CD4-positive, alpha-beta memory T cell (primary cell): Measurements from ENCODE around the gene DACT2. TPM values are rescaled to one million over a fixed set of nuclear protein-coding genes. Genes with fewer than 3 reads are reported as not detected.
"Not testable (repeated sequence)": the region's sequence is repeated elsewhere in the genome, so short reads cannot be mapped to it uniquely, and the experiment has no call there.

Source experiments
- CTCF ChIA-PET: fragments of 350-600 bp; sonication (Branson Sonifier 250); formaldehyde crosslinking; loops from one replicate; lab custom pipeline; 2021; ENCODE audit warnings: inconsistent platforms; ENCODE audit not compliant: partially characterized antibody; lab: Charles Lee
- POLR2A ChIA-PET: fragments of 350-600 bp; sonication (Branson Sonifier 250); formaldehyde crosslinking; loops from one replicate; lab custom pipeline; 2021; ENCODE audit not compliant: partially characterized antibody; lab: Charles Lee
- DNase-seq, 5 donors: peaks; one replicate each; pipeline versions ENCODE4 v3.0.0 to v3.0.0-alpha.2; 2020 to 2022; ENCODE audit warnings: mixed read lengths in 1 of 5
- H3K27ac ChIP-seq: one replicate; pipeline ENCODE4 v1.7.0; 2013; ENCODE audit warnings: low read depth, low read length
- H3K27me3 ChIP-seq: 2 replicates; pipeline ENCODE4 v1.7.0; 2013; ENCODE audit warnings: mild to moderate bottlenecking, low read length, moderate library complexity; ENCODE audit not compliant: insufficient read depth
- H3K36me3 ChIP-seq: 2 replicates; pipeline ENCODE4 v1.7.0; 2013; ENCODE audit warnings: mild to moderate bottlenecking, low read length, moderate library complexity; ENCODE audit not compliant: insufficient read depth
- H3K4me1 ChIP-seq: 2 replicates; pipeline ENCODE4 v1.7.0; 2013; ENCODE audit warnings: mild to moderate bottlenecking, low read length, moderate library complexity; ENCODE audit not compliant: insufficient read depth
- H3K4me3 ChIP-seq, 2 donors: one replicate each; pipeline ENCODE4 v1.7.0; 2013; ENCODE audit warnings: low read length in 2 of 2, mild to moderate bottlenecking in 1 of 2
- H3K9me3 ChIP-seq, 2 donors: one replicate each; pipeline ENCODE4 v1.7.0; 2013; ENCODE audit warnings: low read length in 2 of 2, control low read depth in 1 of 2; ENCODE audit not compliant: control insufficient read depth in 1 of 2
- H3K27ac Mint-ChIP-seq, 7 donors: one replicate each; pipeline ENCODE4 v1.8.0; 2020 to 2021; ENCODE audit warnings: mixed read lengths in 7 of 7, mild to moderate bottlenecking in 6 of 7, inconsistent platforms in 3 of 7, moderate library complexity in 3 of 7
- H3K27me3 Mint-ChIP-seq, 2 donors: one replicate each; pipeline ENCODE4 v1.8.0; 2020 to 2021; ENCODE audit warnings: mixed read lengths in 2 of 2
- H3K36me3 Mint-ChIP-seq, 2 donors: one replicate each; pipeline ENCODE4 v1.8.0; 2020 to 2021; ENCODE audit warnings: mixed read lengths in 2 of 2, inconsistent platforms in 1 of 2, mild to moderate bottlenecking in 1 of 2
- H3K4me1 Mint-ChIP-seq, 4 donors: one replicate each; pipeline ENCODE4 v1.8.0; 2020 to 2021; ENCODE audit warnings: mixed read lengths in 4 of 4, mild to moderate bottlenecking in 1 of 4
- H3K4me3 Mint-ChIP-seq, 8 donors: one replicate each; pipeline ENCODE4 v1.8.0; 2020 to 2021; ENCODE audit warnings: mixed read lengths in 8 of 8, mild to moderate bottlenecking in 7 of 8, moderate library complexity in 6 of 8, inconsistent platforms in 3 of 8
- H3K9me3 Mint-ChIP-seq, 8 donors: one replicate each; pipeline ENCODE4 v1.8.0; 2020 to 2021; ENCODE audit warnings: mixed read lengths in 8 of 8, mild to moderate bottlenecking in 5 of 8, inconsistent platforms in 3 of 8, moderate library complexity in 1 of 8
- intact Hi-C: fragments of 100-400 bp; cut with micrococcal nuclease; formaldehyde crosslinking; loops from one replicate; pipeline ENCODE4 v1.15.1; 2023
- polyA plus RNA-seq, 2 donors: library from polyadenylated mRNA; unstranded; fragments of 300-500 nt; fragmentation: Illumina TruSeq; gene quantifications; one replicate each; pipeline ENCODE4 v1.2.3, GENCODE V29; 2021
- total RNA-seq, 2 experiments: library from RNA; stranded (reverse); gene quantifications; one replicate each; pipeline ENCODE4 v1.2.3, GENCODE V29; 2021

Gene DACT2
- total and polyA plus RNA-seq, 4 experiments from 2014 or later = not detected

- ChIA-PET CTCF (interaction anchor here (1.2 kb wide), 1 partner anchor 11 kb away, joined by 3 read pairs; no protein-coding TSS in a partner anchor), POLR2A (no interaction called here)
- no peaks in the 10 kb centered on the region for H3K36me3 Mint-ChIP-seq
- peaks cover 2 to 7% of the 10 kb centered on the region in 2 donors for H3K27me3 Mint-ChIP-seq
- H3K4me1 Mint-ChIP-seq = no peaks in the 10 kb centered on the region
- H3K4me1 ChIP-seq = no peaks in the 10 kb centered on the region
- peaks cover 0 to 3% (median 0%) of the 10 kb centered on the region in 8 donors for H3K9me3 Mint-ChIP-seq
- H3K27ac ChIP-seq = no peak overlapping the region
- intact Hi-C loops = no loop called here
- H3K4me3 ChIP-seq = no peak overlapping the region
- no peaks in the 10 kb centered on the region for H3K36me3 ChIP-seq
- H3K27ac Mint-ChIP-seq = no peak overlapping the region
- DNase-seq = no peak
- no peak overlapping the region for H3K4me3 Mint-ChIP-seq
- no peaks in the 10 kb centered on the region for H3K27me3 ChIP-seq
- no peaks in the 10 kb centered on the region for H3K9me3 ChIP-seq
Observed at GRCh38 chr6:168358842-168359420, 39.4 kb upstream of the DACT2 start.

DNA sequence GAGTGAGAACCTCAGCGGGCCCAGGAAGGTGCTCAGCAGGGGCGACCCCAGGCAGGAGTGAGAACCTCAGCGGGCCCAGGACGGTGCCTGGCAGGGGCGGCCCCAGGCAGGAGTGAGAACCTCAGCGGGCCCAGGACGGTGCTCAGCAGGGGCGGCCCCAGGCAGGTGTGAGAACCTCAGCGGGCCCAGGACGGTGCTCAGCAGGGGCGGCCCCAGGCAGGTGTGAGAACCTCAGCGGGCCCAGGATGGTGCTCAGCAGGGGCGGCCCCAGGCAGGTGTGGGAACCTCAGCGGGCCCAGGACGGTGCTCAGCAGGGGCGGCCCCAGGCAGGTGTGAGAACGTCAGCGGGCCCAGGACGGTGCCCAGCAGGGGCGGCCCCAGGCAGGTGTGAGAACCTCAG is 37.3 kb upstream of the DACT2 start:
- H3K27ac ChIP-seq, CTCF ChIA-PET, H3K36me3 ChIP-seq, H3K4me1 Mint-ChIP-seq, H3K27me3 ChIP-seq, H3K36me3 Mint-ChIP-seq, POLR2A ChIA-PET, intact Hi-C loops, H3K4me3 Mint-ChIP-seq, H3K9me3 ChIP-seq, H3K27ac Mint-ChIP-seq, H3K4me3 ChIP-seq, H3K9me3 Mint-ChIP-seq, DNase-seq, H3K4me1 ChIP-seq: not testable (repeated sequence)
- H3K27me3 Mint-ChIP-seq = peaks cover 2 to 12% of the 10 kb centered on the region in 2 donors

DNA sequence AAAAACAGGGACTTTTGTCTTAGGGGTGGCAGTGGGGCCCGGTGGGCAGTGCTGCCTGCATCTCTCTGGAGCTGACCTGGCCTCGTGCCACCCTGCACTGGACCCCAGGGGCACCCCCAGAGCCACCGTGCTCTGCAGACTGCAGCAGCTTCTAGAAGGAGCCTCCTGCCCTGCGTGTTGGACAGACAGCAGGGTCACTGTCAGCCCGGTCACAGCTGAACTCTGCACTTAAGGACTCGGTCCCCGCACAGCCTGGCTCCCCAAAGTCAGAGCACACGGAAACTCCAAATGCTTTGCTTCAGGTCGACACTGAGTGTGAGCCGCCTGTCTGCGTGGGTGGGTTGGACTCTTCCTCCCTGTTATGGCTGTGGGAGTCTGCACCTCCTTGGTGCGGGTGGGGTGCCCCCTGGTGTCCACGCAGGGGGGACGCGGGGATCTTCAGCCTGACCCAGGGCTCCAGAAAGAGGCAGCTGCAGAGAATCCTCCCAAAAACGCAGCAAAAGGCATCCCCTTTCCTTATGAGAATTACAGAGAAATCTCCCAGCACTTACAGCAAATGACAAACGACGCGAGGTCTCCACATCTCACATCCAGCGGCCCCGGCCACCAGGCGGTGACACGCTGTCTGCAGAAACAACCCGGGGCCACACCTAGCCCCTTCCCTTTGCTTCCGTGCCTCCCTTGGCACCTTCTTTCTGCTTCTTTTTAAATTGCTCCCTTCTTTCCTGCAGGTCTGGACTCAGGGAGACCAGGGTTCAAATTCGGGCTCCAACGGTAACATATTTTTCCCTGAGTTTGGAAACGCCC is 36.3 kb upstream of the DACT2 start:
- H3K36me3 ChIP-seq = no peaks in the 10 kb centered on the region
- no peak overlapping the region for H3K4me3 ChIP-seq
- intact Hi-C loops = no loop called here
- no peaks in the 10 kb centered on the region for H3K9me3 ChIP-seq
- no peak for DNase-seq
- CTCF ChIA-PET = no interaction called here
- H3K4me1 ChIP-seq = no peaks in the 10 kb centered on the region
- H3K4me1 Mint-ChIP-seq = no peaks in the 10 kb centered on the region
- H3K36me3 Mint-ChIP-seq = no peaks in the 10 kb centered on the region
- no peak overlapping the region for H3K27ac Mint-ChIP-seq
- H3K4me3 Mint-ChIP-seq = no peak overlapping the region
- POLR2A ChIA-PET = no interaction called here
- peaks cover 2 to 16% of the 10 kb centered on the region in 2 donors for H3K27me3 Mint-ChIP-seq
- peaks cover 0 to 11% (median 0%) of the 10 kb centered on the region in 8 donors for H3K9me3 Mint-ChIP-seq
- no peak overlapping the region for H3K27ac ChIP-seq
- no peaks in the 10 kb centered on the region for H3K27me3 ChIP-seq

DNA sequence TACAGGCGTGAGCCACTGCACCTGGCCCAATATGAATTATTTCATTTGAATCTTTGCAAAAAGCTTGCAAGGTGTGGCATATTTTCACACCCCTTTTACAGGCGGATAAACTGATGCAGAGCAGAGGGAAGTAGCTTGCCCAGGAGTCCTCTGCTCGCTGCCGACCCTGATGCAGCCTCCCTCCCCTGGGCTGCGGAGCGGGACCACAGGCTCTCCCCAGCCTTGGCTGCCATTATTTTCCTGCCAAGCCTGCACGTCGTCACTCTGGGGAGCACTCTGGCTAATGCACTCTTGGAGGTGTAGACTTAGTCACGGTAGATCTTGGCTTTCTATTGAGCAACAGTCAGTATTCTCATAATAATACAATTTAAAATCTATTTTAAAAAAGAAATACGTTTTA is 34.8 kb upstream of the DACT2 start:
- ChIA-PET POLR2A (no interaction called here), CTCF (interaction anchor here (0.9 kb wide), 1 partner anchor 17 kb away, joined by 3 read pairs; no protein-coding TSS in a partner anchor)
- no peaks in the 10 kb centered on the region for H3K27me3 ChIP-seq
- H3K4me1 ChIP-seq = no peaks in the 10 kb centered on the region
- DNase-seq = no peak
- H3K27ac Mint-ChIP-seq = no peak overlapping the region
- peaks cover 0 to 9% (median 0%) of the 10 kb centered on the region in 8 donors for H3K9me3 Mint-ChIP-seq
- no peaks in the 10 kb centered on the region for H3K9me3 ChIP-seq
- no peaks in the 10 kb centered on the region for H3K36me3 Mint-ChIP-seq
- no peak overlapping the region for H3K27ac ChIP-seq
- no peak overlapping the region for H3K4me3 Mint-ChIP-seq
- no peak overlapping the region for H3K4me3 ChIP-seq
- H3K27me3 Mint-ChIP-seq = peaks cover 2 to 13% of the 10 kb centered on the region in 2 donors
- H3K36me3 ChIP-seq = no peaks in the 10 kb centered on the region
- intact Hi-C loops = no loop called here
- no peaks in the 10 kb centered on the region for H3K4me1 Mint-ChIP-seq

GRCh38 chr6:168353041-168353440 is 33.5 kb upstream of the DACT2 start:
- Mint-ChIP-seq H3K4me1 (no peaks in the 10 kb centered on the region), H3K36me3 (no peaks in the 10 kb centered on the region), H3K27ac (no peak overlapping the region), H3K9me3 (peaks cover 0 to 9% (median 0%) of the 10 kb centered on the region in 8 donors), H3K27me3 (peaks cover 2 to 13% of the 10 kb centered on the region in 2 donors), H3K4me3 (no peak overlapping the region)
- no peak overlapping the region for H3K4me3 ChIP-seq
- no peaks in the 10 kb centered on the region for H3K9me3 ChIP-seq
- no peaks in the 10 kb centered on the region for H3K27me3 ChIP-seq
- POLR2A ChIA-PET = no interaction called here
- no peaks in the 10 kb centered on the region for H3K36me3 ChIP-seq
- intact Hi-C loops = no loop called here
- no peaks in the 10 kb centered on the region for H3K4me1 ChIP-seq
- H3K27ac ChIP-seq = no peak overlapping the region
- CTCF ChIA-PET = no interaction called here
- no peak for DNase-seq

DNA sequence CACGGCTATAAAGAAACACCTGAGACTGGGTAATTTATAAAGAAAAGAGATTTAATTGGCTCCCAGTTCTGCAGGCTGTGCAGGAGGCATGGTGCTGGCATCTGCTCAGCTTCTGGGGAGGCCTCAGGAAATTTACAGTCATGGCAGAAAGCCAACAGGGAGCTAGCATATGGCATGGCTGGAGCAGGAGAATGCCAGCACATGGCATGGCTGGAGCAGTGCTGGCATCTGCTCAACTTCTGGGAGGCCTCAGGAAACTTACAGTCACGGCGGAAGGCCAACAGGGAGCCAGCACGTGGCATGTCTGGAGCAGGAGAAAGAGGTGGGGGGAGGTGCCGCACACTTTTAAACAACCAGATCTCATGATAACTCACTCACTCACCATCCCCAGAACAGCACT is 32.5 kb upstream of the DACT2 start:
- no peak overlapping the region for H3K4me3 ChIP-seq
- Mint-ChIP-seq H3K4me3 (no peak overlapping the region), H3K4me1 (no peaks in the 10 kb centered on the region), H3K9me3 (peaks cover 0 to 9% (median 0%) of the 10 kb centered on the region in 8 donors), H3K27ac (no peak overlapping the region), H3K27me3 (peaks cover 3 to 15% of the 10 kb centered on the region in 2 donors), H3K36me3 (no peaks in the 10 kb centered on the region)
- ChIA-PET CTCF (no interaction called here), POLR2A (no interaction called here)
- no peaks in the 10 kb centered on the region for H3K9me3 ChIP-seq
- H3K36me3 ChIP-seq = no peaks in the 10 kb centered on the region
- no peaks in the 10 kb centered on the region for H3K4me1 ChIP-seq
- intact Hi-C loops = no loop called here
- no peak overlapping the region for H3K27ac ChIP-seq
- no peaks in the 10 kb centered on the region for H3K27me3 ChIP-seq
- no peak for DNase-seq

DNA sequence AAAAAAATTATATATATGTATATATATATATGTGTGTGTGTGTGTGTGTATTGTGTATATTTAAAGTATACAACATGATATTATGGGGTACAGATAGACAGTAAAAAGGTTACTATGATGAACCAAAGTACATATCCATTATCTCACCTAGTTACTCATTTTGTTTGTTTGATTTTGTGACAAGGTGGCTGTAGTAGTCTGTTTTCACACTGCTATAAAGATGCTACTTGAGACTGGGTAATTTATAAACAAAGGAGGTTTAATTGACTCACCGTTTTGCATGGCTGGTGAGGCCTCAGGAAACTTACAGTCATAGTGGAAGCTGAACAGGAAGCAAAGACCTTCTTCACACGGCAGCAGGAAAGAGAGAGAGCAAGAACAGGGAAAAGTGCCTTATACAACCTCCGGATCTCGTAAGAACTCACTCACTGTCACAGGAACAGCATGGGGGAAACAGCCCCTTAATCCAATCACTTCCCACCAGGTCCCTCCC is 30.2 kb upstream of the DACT2 start:
- Mint-ChIP-seq H3K27ac (no peak overlapping the region), H3K4me1 (no peaks in the 10 kb centered on the region), H3K9me3 (peaks cover 0 to 9% (median 0%) of the 10 kb centered on the region in 8 donors), H3K36me3 (no peaks in the 10 kb centered on the region), H3K4me3 (no peak overlapping the region), H3K27me3 (peaks cover 5 to 17% of the 10 kb centered on the region in 2 donors)
- Histone ChIP-seq H3K36me3 (no peaks in the 10 kb centered on the region), H3K4me3 (no peak overlapping the region), H3K9me3 (no peaks in the 10 kb centered on the region), H3K4me1 (no peaks in the 10 kb centered on the region), H3K27ac (no peak overlapping the region), H3K27me3 (no peaks in the 10 kb centered on the region)
- ChIA-PET POLR2A (no interaction called here), CTCF (no interaction called here)
- intact Hi-C loops = no loop called here
- DNase-seq = no peak
